Progenitor cell of endocrine pancreas (in vitro differentiated cells): ENCODE data around the gene ST14. TPM values are rescaled to one million over a fixed set of nuclear protein-coding genes. Genes with fewer than 3 reads are reported as not detected.

Experiments used
- DNase-seq: peaks from one replicate; pipeline ENCODE4 v3.0.0; 2021; ENCODE audit warnings: low spot score; ENCODE audit not compliant: unreplicated experiment
- H3K27ac Mint-ChIP-seq: 2 replicates; pipeline ENCODE4 v1.8.0; 2021; ENCODE audit warnings: mild to moderate bottlenecking, moderate library complexity, mixed read lengths
- H3K27me3 Mint-ChIP-seq: 2 replicates; pipeline ENCODE4 v1.8.0; 2021; ENCODE audit warnings: mixed read lengths
- H3K36me3 Mint-ChIP-seq: 2 replicates; pipeline ENCODE4 v1.8.0; 2022; ENCODE audit warnings: mixed read lengths; ENCODE audit not compliant: insufficient read depth
- H3K4me1 Mint-ChIP-seq: 2 replicates; pipeline ENCODE4 v1.8.0; 2021; ENCODE audit warnings: low read depth, mixed read lengths
- H3K4me3 Mint-ChIP-seq: 2 replicates; pipeline ENCODE4 v1.8.0; 2021; ENCODE audit warnings: low read depth, mild to moderate bottlenecking, moderate library complexity, mixed read lengths
- H3K9me3 Mint-ChIP-seq: 2 replicates; pipeline ENCODE4 v1.8.0; 2021; ENCODE audit warnings: low read depth, mixed read lengths
- CTCF ChIP-seq: fragments of 200-600 bp; sonication (generic); IDR thresholded peaks from one replicate; pipeline ENCODE4 v1.5.0; 2021; ENCODE audit warnings: antibody characterized with exemption, mild to moderate bottlenecking; ENCODE audit not compliant: unreplicated experiment
- total RNA-seq: library from RNA; stranded (reverse); gene quantifications from 2 replicates; pipeline ENCODE4 v1.2.1, GENCODE V29; 2021

Gene ST14
- total RNA-seq, 1 donor from 2014 or later, result 94.9 TPM

- Mint-ChIP-seq H3K4me3 (no peak overlapping the region), H3K36me3 (peaks cover 35% of the 10 kb centered on the region), H3K27ac (no peak overlapping the region), H3K27me3 (no peaks in the 10 kb centered on the region), H3K9me3 (peaks cover 6% of the 10 kb centered on the region), H3K4me1 (no peaks in the 10 kb centered on the region)
- no peak for DNase-seq
- no peak for TF ChIP-seq CTCF
These were observed 46.6 kb downstream of the ST14 start for GRCh38 chr11:130206141-130206540.

- Mint-ChIP-seq H3K27ac (no peak overlapping the region), H3K4me1 (no peaks in the 10 kb centered on the region), H3K36me3 (peaks cover 21% of the 10 kb centered on the region), H3K9me3 (no peaks in the 10 kb centered on the region), H3K27me3 (no peaks in the 10 kb centered on the region), H3K4me3 (no peak overlapping the region)
- no peak for TF ChIP-seq CTCF
- no peak for DNase-seq
These were observed 48.9 kb downstream of the ST14 start for GRCh38 chr11:130208241-130209127.

- no peak for DNase-seq
- Mint-ChIP-seq H3K27ac (no peak overlapping the region), H3K4me1 (no peaks in the 10 kb centered on the region), H3K4me3 (no peak overlapping the region), H3K27me3 (no peaks in the 10 kb centered on the region), H3K36me3 (peaks cover 15% of the 10 kb centered on the region), H3K9me3 (no peaks in the 10 kb centered on the region)
- TF ChIP-seq CTCF, result no peak
These were observed 49.7 kb downstream of the ST14 start for GRCh38 chr11:130209128-130209932.

GRCh38 chr11:130209954-130210854 lies 50.6 kb downstream of the ST14 start:
- Mint-ChIP-seq H3K27me3 (no peaks in the 10 kb centered on the region), H3K4me3 (no peak overlapping the region), H3K27ac (no peak overlapping the region), H3K4me1 (no peaks in the 10 kb centered on the region), H3K36me3 (peaks cover 16% of the 10 kb centered on the region), H3K9me3 (no peaks in the 10 kb centered on the region)
- TF ChIP-seq CTCF, result no peak
- DNase-seq, result peak; percentile 4
